ENCODE measurements around the gene NR6A1.

NR6A1 gene

GRCh38 chr9:124812441-124812876, 41.3 kb upstream of the NR6A1 start:
- no peak for TF ChIP-seq CTCF (IDR thresholded peaks at IDR 0.05; ENCODE audit: control insufficient read depth, extremely low read depth, insufficient read depth)
- no peak for DNase-seq (ENCODE audit: low read depth)
- no peak overlapping the region for H3K4me3 ChIP-seq (ENCODE audit: low read depth, low read length)

GRCh38 chr9:124810663-124811355, 39.7 kb upstream of the NR6A1 start:
- TF ChIP-seq CTCF (IDR thresholded peaks at IDR 0.05; ENCODE audit: control insufficient read depth, extremely low read depth, insufficient read depth), result no peak
- H3K4me3 ChIP-seq (ENCODE audit: low read depth, low read length), result no peak overlapping the region
- no peak for DNase-seq (ENCODE audit: low read depth)

GRCh38 chr9:124809741-124810500, 38.8 kb upstream of the NR6A1 start:
- no peak for TF ChIP-seq CTCF (IDR thresholded peaks at IDR 0.05; ENCODE audit: control insufficient read depth, extremely low read depth, insufficient read depth)
- H3K4me3 ChIP-seq (ENCODE audit: low read depth, low read length), result no peak overlapping the region
- no peak for DNase-seq (ENCODE audit: low read depth)

- TF ChIP-seq CTCF (IDR thresholded peaks at IDR 0.05; ENCODE audit: control insufficient read depth, extremely low read depth, insufficient read depth), result no peak
- DNase-seq (ENCODE audit: low read depth), result no peak
- no peak overlapping the region for H3K4me3 ChIP-seq (ENCODE audit: low read depth, low read length)
These were observed 38.1 kb upstream of the NR6A1 start for GRCh38 chr9:124809211-124809610.

DNA sequence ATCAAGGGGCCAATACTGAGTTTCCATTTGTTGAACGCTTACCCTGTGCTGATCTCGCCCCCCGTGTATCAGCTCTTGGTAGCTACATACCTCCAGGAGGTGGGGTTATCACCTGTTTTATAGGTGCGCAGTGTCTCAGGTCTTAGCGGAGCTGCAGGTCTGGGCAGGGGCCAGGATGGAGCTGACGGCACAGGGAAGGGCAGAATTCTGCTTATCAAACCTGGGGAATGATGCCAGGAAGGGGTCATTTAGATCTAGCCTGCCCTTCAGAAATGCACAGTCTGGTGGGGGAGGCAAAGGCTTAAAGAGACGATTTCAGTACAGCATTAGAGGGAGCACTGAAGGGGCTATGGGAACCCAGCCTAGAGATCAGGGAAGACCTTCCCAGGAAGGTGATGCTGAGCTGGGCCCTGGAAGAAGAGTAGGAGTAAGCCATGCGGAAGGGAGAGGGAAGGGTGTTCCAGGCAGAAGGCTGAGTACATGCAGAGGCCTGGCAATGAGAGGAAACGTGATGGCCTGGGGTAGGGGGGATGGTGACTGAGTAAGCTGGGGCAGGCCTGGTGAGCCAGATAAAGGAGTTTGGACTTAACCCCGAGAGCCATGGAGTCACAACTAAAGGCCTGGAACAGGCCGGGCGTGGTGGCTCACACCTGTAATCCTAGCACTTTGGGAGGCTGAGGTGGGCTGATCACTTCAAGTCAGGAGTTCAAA, 37.3 kb upstream of the NR6A1 start:
- H3K4me3 ChIP-seq (ENCODE audit: low read depth, low read length), result no peak overlapping the region
- no peak for TF ChIP-seq CTCF (IDR thresholded peaks at IDR 0.05; ENCODE audit: control insufficient read depth, extremely low read depth, insufficient read depth)
- DNase-seq (ENCODE audit: low read depth), result no peak

DNA sequence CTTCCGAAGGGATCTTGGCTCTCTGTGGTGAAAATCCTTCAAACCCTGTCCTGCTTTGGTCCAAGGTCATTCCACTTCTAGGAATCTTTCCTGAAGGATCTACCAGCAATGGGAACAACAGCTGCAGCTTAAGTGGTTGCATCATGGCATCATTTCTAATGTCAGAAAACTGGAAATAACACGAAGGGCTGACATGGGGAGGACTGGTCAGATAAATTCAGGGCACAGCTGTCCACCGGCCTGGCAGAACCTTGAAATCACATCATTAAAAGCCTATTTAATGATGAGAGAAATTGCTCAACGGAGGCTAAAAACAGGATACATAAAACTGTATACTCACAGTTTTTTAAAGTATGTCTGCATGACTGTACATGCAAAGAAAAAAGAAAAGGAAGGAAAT, 34.1 kb upstream of the NR6A1 start:
- H3K4me3 ChIP-seq (ENCODE audit: low read depth, low read length), result no peak overlapping the region
- no peak for DNase-seq (ENCODE audit: low read depth)
- TF ChIP-seq CTCF (IDR thresholded peaks at IDR 0.05; ENCODE audit: control insufficient read depth, extremely low read depth, insufficient read depth), result no peak

Data from LNCaP clone FGC (cell line).